Ureter (tissue), 1 donor: ENCODE measurements around the gene TTC39A. TPM values are rescaled to one million over a fixed set of nuclear protein-coding genes. Genes with fewer than 3 reads are reported as not detected.

Source experiments
- DNase-seq: peaks from one replicate; pipeline ENCODE4 v3.0.0-alpha.2; 2020; ENCODE audit warnings: low spot score
- total RNA-seq: library from RNA; stranded (reverse); gene quantifications from one replicate; pipeline ENCODE4 v1.2.4, GENCODE V29; 2023
- donor health status: DM: yes; HTN: yes; CAD: no.

TTC39A gene
- total RNA-seq, 1 donor from 2014 or later: 36.3 TPM

GRCh38 chr1:51314974-51315373 is 15.4 kb downstream of the TTC39A start:
- peak; percentile 83 for DNase-seq

GRCh38 chr1:51313961-51314777 is 16.2 kb downstream of the TTC39A start:
- DNase-seq: no peak

- DNase-seq: no peak
Observed at GRCh38 chr1:51313268-51313852, 17.0 kb downstream of the TTC39A start.

GRCh38 chr1:51312718-51313117 is 17.6 kb downstream of the TTC39A start:
- no peak for DNase-seq

- DNase-seq: no peak
Observed at GRCh38 chr1:51311826-51312225, 18.5 kb downstream of the TTC39A start.

GRCh38 chr1:51310871-51311613 is 19.3 kb downstream of the TTC39A start:
- DNase-seq: no peak

GRCh38 chr1:51309291-51309690 is 21.1 kb downstream of the TTC39A start:
- DNase-seq: no peak

- no peak for DNase-seq
Observed at GRCh38 chr1:51308636-51309035, 21.7 kb downstream of the TTC39A start.

GRCh38 chr1:51306950-51307349 is 23.4 kb downstream of the TTC39A start:
- DNase-seq: no peak

- no peak for DNase-seq
Observed at GRCh38 chr1:51305371-51305823, 25.0 kb downstream of the TTC39A start.

- DNase-seq: no peak
Observed at GRCh38 chr1:51304360-51304759, 26.0 kb downstream of the TTC39A start.

- DNase-seq: no peak
Observed at GRCh38 chr1:51303751-51304251, 26.6 kb downstream of the TTC39A start.

GRCh38 chr1:51303315-51303714 is 27.0 kb downstream of the TTC39A start:
- no peak for DNase-seq

GRCh38 chr1:51302746-51303145 is 27.6 kb downstream of the TTC39A start:
- no peak for DNase-seq

GRCh38 chr1:51302270-51302669 is 28.1 kb downstream of the TTC39A start:
- DNase-seq: no peak

GRCh38 chr1:51301844-51302162 is 28.6 kb downstream of the TTC39A start:
- no peak for DNase-seq

- no peak for DNase-seq
Observed at GRCh38 chr1:51301152-51301843, 29.1 kb downstream of the TTC39A start.

- DNase-seq: no peak
Observed at GRCh38 chr1:51299981-51300670, 30.2 kb downstream of the TTC39A start.

GRCh38 chr1:51299185-51299885 is 31.0 kb downstream of the TTC39A start:
- DNase-seq: no peak

GRCh38 chr1:51298322-51298705 is 32.0 kb downstream of the TTC39A start:
- no peak for DNase-seq
